ENCODE measurements around the gene LGALS12.

The LGALS12 gene

DNA sequence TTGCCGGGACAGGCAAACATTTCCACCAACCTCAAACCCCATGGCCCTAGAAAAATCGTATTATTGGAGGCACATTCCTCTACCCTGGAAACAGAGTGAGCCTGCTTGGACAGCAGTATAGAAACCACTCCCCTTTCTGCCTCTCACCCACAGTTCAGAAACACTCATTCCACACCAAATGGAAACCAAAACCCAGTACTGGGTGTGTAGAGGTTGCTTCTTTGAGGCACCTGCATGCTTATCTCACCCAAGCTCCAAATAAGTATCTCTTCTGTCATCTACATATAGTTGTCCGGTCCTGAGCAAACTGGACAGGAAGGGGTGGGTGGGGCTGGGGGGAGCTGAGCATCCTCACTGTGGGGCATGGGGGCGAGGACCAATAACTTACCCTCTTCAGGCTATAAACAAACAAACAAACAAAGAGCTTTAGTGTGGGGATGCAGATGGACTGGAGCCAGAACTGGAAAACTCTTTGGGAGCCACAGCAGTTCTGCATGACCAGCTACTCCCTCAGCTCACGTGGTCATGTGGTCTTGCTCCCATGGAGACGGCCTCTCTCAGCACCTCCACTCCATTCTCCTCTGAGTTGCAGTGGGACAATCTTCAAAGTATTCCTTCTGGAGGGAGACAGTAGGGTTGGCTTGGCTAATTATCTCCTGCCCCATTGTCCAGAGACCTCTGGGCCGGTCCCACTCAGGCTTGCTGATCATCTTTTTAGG lies 58.3 kb downstream of the LGALS12 start:
- TF ChIP-seq, protein P1, sequence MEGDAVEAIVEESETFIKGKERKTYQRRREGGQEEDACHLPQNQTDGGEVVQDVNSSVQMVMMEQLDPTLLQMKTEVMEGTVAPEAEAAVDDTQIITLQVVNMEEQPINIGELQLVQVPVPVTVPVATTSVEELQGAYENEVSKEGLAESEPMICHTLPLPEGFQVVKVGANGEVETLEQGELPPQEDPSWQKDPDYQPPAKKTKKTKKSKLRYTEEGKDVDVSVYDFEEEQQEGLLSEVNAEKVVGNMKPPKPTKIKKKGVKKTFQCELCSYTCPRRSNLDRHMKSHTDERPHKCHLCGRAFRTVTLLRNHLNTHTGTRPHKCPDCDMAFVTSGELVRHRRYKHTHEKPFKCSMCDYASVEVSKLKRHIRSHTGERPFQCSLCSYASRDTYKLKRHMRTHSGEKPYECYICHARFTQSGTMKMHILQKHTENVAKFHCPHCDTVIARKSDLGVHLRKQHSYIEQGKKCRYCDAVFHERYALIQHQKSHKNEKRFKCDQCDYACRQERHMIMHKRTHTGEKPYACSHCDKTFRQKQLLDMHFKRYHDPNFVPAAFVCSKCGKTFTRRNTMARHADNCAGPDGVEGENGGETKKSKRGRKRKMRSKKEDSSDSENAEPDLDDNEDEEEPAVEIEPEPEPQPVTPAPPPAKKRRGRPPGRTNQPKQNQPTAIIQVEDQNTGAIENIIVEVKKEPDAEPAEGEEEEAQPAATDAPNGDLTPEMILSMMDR (IDR thresholded peaks at IDR 0.05; ENCODE audit: borderline replicate concordance, control extremely low read depth, extremely low read depth, insufficient read depth, missing control alignments) = no peak
- DNase-seq (ENCODE audit: low spot score) = peak; percentile 76
- in situ Hi-C loops (cut with MboI; ENCODE audit: low sequenced_read_pairs, unreplicated experiment) = no loop called here

DNA sequence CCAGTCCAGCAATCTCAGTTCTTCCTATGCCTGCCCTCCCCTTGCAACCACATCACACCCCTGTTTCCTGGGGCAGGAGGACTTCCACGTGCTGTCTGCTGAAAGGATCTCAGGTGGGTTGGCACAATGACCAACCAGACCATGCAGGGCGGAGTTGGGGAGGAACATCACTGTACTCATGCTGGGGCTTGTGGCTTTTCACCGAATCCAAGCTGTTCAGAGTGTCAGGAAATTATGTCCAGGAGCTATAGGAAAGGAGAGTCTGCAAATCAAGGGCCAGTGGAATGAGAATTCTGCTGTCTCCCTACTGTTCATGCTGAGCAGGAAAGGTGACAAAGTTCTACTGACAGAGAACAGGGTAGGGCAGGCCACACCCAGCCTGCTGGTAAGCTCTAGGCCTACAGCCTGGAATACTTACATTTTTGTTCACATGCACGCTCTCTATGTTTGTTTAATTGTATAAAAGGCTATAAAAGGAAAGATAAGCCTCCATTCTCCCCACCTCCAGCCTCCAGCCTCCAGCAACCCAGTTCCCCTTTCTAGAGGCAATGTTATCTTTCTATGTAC lies 59.0 kb downstream of the LGALS12 start:
- in situ Hi-C loops (cut with MboI; ENCODE audit: low sequenced_read_pairs, unreplicated experiment) = no loop called here
- no peak for DNase-seq (ENCODE audit: low spot score)
- TF ChIP-seq, protein P1 (IDR thresholded peaks at IDR 0.05; ENCODE audit: borderline replicate concordance, control extremely low read depth, extremely low read depth, insufficient read depth, missing control alignments) = no peak

Data from GM13976 (cell line).